GM12872 (cell line): ENCODE data around the gene PPP2R5C.

Experiments used
- TF ChIP-seq, protein P1 (sequence below): IDR thresholded peaks from 3 replicates; pipeline ENCODE4 v1.5.1; 2011; ENCODE audit warnings: low read depth, mild to moderate bottlenecking, low read length, moderate library complexity; ENCODE audit not compliant: insufficient read depth

The PPP2R5C gene

DNA sequence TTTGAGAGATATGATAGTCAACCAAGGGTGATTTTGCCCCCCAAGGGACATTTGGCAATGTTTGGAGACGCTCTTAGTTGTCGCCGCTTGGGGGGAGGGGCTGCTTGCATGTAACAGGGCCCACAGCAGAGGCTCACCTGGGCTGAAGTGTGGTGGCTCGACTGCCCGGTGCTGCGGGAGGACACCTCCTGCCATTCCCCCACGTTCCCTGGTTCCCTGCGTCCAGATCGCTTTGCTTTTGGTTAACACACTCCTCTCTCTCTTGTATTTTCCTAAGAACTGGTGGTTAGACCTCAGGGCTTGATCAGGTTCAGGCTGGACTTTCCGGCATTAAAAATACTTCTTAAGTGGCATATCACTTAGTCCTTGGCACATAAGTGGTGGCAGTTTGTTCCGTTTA is 18.9 kb downstream of the PPP2R5C start:
- TF ChIP-seq, protein P1, sequence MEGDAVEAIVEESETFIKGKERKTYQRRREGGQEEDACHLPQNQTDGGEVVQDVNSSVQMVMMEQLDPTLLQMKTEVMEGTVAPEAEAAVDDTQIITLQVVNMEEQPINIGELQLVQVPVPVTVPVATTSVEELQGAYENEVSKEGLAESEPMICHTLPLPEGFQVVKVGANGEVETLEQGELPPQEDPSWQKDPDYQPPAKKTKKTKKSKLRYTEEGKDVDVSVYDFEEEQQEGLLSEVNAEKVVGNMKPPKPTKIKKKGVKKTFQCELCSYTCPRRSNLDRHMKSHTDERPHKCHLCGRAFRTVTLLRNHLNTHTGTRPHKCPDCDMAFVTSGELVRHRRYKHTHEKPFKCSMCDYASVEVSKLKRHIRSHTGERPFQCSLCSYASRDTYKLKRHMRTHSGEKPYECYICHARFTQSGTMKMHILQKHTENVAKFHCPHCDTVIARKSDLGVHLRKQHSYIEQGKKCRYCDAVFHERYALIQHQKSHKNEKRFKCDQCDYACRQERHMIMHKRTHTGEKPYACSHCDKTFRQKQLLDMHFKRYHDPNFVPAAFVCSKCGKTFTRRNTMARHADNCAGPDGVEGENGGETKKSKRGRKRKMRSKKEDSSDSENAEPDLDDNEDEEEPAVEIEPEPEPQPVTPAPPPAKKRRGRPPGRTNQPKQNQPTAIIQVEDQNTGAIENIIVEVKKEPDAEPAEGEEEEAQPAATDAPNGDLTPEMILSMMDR = no peak

DNA sequence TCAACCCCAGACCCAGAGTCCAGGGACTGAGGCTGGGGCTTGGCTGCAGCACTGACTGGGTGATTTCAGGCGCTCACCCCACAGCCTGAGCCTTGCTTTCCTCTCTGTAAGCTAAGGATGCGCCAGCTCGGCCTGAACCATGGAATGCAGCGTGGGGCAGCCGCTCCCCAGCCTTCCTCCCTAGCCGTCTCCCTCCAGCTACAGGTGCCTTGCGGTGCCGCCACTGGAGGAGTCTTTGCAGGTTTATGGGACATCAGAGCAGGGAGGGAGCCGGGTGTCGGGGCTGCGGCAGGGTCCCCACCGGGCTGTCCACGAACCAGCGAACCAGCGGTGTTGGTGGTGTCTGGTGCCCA is 19.4 kb downstream of the PPP2R5C start:
- TF ChIP-seq, protein P1 = no peak

DNA sequence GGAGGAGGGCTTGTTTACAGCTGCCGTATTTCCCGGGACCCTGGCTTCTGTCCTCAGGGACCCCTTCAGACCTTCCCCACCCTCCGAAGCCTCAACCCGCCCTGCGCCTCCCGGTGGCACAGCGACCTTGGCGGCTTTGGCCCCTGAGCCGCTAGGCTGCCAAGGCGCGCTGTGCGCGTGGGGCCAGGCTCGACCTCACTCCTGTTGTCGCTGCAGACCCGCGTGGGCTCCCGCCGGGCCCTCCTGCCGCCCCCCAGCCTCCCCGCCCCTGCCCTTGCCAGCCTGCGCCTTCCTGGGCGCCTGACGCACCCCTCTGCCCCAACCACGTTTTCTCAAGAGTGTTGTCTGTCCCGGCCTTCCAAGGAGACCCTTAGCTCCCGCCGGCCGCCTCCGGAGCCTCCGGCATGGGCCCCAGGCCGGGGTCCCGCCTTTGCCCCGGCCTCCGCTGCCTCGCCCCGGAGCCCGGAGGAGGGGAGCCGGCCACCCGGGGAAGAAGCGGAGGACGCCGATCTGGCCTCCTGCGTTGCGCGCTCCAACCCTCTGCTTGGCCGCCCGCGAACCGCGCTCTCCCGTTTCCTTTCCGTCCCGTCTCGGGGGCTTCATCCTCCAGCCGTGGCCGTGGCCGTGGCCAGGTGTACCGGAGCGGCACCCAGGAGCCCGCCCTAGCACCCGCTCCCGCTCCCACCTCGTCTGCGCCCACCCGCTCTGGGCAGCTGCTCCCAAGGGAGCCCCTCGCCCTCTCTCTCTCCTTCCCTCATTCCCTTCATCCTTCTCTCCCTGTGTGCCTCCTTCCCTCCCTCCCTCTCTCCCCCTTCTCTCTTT is 19.9 kb downstream of the PPP2R5C start:
- TF ChIP-seq, protein P1 = no peak

DNA sequence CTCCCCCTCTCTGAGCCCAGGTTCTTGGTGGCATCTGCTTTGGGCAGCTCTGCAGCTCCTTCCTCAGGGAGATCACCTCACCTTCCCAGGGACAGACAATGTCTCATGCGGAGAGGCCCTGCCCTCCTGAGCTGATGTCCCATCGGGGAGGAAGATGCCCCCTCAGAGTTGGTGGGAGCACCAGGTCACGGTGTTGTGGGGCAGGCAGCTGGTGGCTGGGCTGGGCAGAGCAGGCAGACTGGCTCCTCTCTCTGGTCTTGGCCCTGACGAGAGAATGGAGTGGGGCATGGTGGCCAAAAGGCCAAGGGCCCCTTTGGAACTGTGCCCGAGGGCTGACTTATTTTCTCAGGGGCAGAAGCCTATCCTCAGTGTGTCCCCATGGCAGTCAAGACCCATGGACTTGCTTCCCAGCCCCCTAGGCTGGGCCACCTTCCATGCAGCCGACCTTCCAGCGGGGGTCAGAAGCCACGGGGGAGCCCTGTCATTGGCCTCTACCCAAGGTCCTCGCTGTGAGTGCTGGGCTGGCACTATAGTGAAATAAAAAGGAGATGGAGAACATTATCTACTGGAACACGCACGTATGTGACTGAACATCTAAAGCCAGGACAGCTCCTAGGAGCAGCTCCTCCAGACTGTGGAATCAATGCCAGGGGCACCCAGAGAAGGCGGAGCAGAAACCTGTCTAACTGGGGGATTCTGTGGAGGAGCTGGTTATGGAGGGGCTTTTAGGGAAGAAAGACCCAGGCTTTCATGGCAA is 21.9 kb downstream of the PPP2R5C start:
- TF ChIP-seq, protein P1 = no peak

DNA sequence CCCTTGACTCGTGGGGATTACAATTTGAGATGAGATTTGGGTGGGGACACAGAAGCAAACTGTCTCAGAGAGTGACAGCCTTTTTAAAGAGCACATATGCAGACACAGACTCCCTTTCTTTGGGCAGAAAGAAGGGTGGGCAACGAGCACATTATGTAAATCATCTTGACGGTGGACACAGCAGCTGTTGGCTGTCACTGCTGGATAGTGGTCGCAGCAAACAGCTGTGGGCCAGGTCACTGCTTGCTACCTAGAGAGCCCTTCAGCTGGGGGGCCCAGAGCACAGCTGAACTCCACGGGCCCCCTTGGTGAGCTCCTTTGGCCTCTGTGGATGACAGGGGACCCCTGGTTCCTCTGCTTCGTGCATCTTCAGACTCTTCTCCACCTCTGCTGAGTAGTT is 23.1 kb downstream of the PPP2R5C start:
- TF ChIP-seq, protein P1 = no peak

DNA sequence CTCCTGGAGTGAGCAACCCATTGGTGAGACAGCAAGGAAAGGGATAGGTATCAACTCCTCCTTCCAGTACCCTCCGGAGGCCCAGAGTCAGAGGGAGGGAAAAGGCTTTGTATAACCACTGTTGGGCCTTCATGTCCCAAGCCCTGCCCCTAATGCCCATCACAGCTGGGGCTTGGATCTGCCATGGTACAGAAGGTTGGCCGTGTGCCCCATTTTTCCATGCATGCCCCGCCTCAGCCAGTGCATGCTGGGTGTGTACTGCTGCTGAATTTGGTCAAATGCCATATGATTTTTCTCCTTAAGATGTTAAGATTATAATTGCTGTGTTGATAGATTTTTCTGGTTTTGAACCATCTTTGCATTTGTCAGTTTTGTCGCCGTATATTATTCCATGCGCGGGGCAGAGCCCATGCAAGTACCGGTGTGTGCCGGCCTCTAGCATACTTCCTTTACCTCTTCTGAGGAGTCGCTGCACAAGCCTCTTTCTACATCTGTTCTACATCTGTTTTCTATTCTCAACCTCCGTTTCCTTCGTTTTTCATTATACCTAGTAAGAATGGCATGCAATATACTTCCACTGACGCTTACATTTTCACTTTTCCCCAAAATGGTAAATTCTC is 26.6 kb downstream of the PPP2R5C start:
- TF ChIP-seq, protein P1 = no peak

DNA sequence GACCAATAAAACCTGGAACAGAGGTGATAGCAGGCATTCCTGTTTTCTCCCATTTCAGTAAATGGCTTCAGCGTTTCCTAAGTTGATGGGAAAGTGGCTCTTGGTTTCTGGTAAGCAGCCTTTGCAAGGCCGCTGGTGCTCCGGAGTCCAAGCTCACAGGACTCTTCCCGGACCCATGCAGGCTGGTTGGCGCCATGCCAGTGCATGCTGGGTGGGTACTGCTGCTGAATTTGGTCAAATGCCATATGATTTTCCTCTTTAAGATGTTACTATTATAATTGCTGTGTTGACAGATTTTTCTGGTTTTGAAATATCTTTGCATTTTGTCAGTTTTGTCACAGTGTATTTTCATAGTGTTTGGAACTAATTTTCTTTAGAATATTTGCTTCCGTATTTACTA is 27.7 kb downstream of the PPP2R5C start:
- TF ChIP-seq, protein P1 = no peak
